Glomerular visceral epithelial cell (primary cell): Measurements from ENCODE around the gene APLP1.
"Not testable (repeated sequence)": the region's sequence is repeated elsewhere in the genome, so short reads cannot be mapped to it uniquely, and the experiment has no call there.

ENCODE experiments used
- DNase-seq: peaks from one replicate; pipeline ENCODE4 v3.0.0-alpha.2; 2016; ENCODE audit errors: extremely low spot score

Gene APLP1

DNA sequence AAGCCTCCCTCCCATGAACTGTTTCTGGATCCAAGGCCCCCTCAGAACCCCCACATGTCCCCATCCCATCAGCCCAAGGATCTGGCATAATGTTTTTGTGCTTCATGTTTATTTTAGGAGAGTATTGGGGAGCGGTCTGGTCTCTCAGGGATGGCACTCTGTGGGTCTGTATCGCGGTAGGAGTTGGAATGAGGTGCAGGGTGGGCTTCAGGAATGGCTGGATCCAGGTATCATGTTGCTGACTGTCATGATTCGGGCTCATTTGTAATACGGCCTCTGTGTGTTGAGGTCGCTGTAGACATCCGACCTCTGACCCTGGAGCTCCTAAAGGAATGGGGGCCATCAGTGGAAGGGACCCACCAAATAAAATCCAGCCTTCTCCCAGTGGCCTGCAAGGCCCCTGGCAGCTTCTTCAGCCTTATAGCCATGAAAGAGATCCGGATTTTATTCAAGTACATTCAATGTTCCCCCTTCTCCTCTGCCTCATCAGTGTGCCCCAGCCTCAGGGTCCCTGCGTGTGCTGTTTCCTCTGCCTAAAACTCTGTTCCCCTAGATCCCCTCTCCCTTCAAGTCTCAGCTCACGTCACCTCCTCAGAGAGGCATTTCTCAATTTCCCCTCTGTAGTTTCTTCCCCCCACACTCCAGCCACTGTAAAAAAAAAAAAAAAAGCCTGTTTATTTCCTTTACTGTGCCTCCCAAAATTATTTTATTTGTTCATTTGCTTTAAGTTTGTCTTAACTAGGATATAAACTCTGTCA lies 36.1 kb downstream of the APLP1 start:
- no peak for DNase-seq

DNA sequence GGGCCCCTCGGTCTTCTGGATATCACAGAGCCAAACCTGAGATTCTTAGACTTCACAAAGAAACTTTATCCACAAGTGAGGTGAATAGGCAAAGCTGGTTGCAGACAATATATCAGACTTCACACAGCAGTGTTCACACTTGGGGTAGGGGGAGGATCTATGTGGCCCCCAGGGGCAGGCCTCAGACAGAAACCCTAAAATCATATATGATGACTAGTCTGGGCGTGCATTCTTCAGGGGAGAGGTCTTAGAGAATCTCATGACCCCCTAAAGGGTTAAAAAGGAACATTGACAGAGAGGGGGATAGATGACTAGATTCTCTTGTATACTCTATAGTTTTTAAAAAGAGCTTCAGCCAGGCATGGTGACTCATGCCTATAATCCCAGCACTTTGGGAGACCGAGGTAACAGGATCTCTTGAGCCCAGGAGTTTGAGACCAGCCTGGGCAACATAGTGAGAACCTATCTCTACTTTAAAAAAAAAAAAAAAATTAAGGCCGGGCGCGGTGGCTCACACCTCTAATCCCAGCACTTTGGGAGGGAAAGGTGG lies 36.9 kb downstream of the APLP1 start:
- DNase-seq = no peak

DNA sequence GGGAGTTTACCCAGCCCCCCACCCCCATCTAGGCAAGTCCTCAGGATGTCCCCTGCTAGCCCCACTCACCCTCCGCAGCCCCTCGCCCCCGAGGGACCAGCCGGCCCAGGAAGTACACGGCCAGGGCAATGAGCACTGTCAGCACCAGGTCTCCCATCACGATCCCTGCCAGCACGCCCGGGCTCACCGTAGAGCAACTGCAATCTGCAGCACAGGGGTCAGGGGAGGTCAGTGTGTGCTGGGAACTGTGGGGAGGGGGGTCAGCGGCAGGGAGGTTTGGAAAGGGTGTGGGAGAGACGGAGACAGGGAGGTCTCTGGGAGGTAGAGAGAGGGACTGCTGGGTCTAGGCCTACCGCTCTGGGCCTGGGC lies 39.0 kb downstream of the APLP1 start:
- DNase-seq = no peak

DNA sequence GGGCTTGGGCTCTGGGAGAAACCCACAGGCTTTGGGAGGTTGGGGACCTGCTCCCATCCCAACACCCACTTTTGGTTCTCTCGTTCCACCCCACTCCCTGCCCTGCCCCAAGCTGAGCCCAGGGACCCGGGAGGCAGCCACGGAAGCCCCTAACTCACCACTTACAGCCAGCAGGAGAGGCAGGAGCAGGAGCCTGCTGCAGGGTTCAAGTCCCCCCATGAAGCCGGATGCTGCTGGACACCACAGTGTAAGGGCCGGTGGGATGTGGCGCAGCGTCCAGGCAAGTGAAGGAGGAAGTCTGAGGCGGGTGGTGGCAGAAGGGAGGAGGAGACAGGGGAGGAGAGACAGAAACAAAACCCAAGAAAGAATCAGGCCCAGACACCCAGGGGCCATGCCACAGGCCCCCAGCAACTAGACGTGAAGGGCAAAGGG lies 39.7 kb downstream of the APLP1 start, which contains the start of gene TYROBP:
TSS of gene TYROBP (minus strand) at position 286 of the 432 bp plus-strand sequence. CDS start at position 219, 67 bp downstream.
- no peak for DNase-seq

DNA sequence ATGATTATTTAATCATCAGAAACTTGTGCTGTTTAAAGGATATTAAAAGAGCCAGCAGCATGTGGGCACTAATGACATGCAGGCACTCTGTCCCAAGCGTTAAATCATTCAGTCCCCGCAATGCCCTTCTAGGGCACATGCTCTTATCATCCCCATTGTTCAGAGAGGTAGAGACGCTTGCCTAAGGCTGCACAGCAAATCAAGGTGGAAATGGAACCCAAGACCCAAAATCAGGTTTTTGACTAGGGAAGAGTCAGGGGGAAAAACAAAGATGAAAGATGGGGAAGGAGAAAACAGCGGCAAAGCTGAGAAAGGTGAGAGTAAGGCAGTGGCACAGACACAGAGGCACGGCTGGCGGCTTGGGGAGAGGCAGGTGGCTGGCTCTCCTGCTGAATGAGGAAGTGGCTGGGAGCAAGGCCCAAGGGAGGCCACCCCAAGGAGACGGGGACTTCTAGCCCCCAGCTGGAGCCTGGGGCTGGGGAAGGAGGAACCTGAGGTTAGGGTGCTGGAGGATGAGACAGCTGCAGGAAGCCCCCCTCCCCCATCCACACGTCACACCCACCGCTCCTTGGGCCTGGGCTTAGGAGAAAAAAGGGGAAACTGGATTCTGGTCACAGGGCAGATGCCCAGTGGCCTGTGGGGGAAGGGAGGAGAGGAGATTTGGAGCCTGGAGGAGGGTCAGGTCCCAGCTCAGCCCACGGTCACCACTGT lies 40.8 kb downstream of the APLP1 start:
- DNase-seq = no peak

DNA sequence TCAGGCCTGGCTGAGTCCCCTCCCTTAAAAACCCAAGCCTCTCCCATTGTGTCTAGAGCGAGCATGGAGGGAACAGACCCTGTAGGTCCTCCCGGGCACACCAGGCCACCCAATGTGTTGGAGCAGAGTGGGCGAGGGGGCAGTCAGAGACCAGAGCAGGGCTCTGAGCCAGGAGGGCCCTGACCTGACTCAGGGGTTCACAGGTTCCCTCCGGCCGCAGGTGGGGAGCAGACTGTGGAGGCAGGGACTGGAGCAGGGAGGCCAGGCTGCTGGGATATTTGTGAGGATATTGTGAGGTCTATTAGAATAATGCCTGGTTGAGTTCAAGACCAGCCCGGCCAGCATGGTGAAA lies 41.3 kb downstream of the APLP1 start:
- DNase-seq = no peak

DNA sequence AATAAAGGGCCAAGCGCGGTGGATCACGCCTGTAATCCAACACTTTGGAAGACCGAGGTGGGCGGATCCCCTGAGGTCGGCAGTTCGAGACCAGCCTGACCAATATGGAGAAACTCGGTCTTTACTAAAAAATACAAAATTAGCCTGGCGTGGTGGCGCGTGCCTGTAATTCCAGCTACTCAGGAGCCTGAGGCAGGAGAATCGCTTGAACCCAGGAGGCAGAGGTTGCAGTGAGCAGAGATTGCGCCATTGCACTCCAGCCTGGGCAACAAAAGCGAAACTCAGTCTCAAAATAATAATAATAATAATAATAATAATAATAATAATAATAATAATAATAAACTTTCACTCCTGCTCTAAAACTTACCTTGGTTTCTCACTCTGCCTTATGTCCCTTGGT lies 42.0 kb downstream of the APLP1 start:
- not testable (repeated sequence) for DNase-seq

DNA sequence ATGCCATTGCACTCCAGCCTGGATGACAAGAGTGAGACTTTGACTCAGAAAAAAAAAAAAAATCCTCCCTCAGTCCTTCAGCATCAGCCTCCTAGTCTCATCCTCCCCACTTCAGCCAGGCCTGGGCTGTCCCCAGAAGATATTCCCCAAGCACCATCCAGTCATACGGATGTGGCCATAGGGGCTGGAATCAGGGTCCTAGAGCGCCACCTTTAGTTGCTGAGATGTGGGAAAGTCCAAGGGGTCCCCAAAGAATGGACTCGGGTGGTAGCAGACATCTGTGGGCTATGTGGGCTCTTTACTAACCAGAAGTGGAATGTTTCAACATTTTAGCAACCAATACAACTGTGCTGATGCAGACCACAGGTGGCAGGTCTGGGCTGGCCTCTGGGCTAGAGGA lies 42.8 kb downstream of the APLP1 start:
- DNase-seq = no peak

DNA sequence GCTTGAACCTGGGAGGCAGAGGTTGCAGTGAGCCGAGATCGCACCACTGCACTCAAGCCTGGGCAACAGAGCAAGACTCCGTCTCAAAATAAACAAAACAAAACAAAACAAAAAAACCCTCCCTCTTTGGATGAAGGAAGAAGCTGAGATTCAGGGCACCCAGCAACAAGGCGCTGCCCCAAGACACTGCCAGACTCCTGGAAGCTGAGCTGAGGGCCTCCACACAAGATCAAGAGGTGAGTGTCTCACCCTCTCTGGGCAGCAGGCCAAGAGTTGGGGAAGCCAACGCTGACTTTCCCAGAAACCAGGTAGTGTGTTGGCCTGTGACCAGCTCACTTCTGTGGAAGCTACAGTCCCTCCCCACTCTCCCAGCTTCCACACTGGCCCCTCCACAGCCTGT lies 43.4 kb downstream of the APLP1 start:
- DNase-seq = peak; percentile 74

DNA sequence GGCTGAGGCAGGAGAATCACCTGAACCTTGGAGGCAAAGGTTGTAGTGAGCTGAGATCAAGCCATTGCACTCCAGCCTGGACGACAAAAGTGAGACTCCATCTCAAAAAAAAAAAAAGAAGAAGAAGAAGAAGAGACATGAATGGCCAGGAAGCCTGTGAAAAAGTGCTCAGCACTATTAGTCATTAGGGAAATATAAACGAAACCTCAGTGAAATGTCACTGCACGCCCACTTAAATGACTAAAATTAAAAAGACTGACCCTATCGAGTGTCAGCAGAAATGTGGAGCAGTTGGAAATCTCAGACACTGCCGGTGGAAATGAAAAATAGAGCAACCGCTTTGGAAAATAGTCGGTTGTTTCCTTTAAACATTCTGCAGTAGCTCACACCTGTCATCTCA lies 45.2 kb downstream of the APLP1 start:
- no peak for DNase-seq

DNA sequence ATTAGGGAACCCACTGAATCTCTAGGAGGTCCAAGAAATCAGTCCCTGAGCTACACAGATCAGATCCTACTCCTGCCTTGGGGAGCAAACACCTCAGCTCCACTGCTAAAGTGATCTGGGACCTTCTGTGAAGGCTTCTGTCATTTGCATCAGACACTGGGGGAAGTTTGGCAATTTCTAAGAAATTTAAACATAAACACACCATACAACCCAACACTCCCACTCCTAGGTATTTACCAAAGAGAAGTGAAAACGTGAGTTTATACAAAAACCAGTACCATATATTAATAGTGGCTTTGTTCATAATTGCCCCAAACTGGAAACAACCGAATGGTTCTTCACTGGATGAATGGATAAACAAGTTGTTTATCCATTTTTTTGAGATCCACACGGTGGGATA lies 47.1 kb downstream of the APLP1 start:
- no peak for DNase-seq

DNA sequence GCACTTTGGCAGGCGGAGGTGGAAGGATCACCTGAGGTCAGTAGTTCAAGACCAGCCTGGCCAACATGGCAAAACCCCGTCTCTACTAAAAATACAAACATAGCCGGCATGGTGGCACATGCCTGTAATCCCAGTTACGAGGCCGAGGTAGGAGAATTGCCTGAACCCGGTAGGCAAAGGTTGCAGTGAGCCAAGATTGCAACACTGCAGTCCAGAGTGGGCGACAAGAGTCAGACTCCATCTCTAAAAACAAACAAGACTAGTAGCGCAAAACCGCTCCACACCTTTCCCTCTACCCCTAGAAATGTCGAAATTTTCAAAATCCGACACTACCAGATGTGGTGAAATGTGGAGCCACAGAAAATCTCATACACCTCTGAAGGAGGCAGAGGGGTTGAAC lies 50.9 kb downstream of the APLP1 start:
- no peak for DNase-seq

DNA sequence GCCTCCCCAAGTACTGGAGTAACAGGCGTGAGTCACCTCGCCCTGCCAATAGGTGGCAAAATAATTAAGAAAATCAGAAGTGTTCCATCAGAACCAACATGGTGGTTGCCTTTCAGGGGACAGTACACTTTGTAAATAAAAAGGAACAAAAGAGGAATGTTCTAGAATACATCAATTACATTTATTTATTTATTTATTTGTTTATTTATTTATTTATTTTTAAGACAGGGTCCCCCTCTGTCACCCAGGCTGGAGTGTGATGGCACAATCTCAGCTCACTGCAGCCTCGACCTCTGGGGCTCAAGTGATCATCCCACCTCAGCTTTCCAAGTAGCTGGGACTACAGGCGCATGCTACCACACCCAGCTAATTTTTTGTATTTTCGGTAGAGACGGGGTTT lies 52.6 kb downstream of the APLP1 start:
- DNase-seq = no peak

DNA sequence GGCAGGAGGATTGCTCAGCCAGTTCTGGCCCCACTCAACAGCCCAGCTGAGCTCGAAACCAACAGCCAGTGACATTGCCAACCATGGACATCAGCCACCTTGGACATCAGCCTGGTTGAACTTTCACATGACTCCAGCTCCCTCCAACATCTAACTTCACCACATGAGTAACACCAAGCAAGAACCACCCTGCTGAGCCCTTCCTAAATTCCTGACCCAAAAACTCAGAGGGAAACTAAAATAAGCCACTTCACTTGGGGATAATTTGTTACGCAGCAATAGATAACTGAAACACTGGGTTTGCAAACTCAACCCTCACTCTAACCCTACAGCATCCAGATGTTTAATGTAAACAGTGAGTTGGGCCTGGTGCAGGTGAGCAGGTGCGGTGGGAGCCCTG lies 57.1 kb downstream of the APLP1 start:
- DNase-seq = no peak

DNA sequence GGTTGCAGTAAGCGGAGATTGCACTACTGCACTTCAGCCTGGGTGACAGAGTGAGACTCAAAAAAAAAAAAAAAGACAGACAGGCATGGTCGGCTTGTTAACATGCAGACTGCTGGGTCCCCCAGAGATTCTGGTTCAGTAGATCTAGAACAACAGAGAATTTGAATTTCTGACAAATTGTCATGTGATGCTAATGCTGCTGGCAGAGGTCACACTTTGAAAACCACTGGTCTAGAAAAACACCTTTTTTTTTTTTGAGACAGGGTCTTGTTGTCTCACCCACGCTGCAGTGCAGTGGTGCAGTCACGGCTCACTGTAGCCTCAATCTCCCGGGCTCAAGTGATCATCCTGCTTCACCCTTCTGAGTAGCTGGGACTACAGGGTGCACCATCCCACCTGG lies 60.1 kb downstream of the APLP1 start:
- no peak for DNase-seq
